Measurements from ENCODE around the gene LACTB.
A peak's percentile ranks its signal among the peaks of the same experiment; 100 is the strongest.

DNA sequence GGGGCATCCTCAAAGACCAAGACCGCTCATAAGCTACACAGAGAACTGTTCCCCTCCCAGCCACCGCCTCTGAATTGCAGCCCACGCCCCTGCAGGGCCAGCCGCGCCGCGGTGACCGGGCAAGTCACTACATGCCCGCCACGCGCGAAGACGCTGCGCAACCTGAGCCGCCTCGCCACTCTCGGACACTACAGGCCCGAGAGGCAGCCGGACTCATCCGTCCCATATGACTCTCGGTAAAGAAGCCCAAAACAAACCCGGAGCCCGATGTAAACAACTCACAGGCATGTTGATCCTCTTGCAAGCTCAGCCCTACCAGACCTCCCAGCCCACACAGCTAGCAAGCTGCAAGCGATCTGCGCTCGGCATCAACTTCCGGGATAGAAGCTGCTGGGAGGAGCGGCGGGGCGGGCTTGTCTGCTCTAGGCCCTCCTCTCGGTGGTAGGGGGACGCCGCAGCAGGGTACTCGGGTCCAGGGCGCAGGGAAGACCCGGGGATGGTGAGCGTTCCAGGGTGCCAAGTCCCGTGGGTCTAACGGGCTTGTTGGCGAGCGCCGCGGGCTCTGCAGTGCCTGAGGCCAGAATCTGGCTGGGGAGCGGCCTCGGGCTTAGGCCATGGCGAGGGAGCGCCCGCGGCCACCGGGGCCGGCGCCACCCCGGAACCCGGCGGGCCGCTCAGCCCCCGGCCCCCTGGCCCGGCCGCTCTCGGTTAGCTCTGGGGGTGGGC, 35.6 kb downstream of the LACTB start, which contains the start of gene RPS27L:
- TF ChIP-seq, protein P1, sequence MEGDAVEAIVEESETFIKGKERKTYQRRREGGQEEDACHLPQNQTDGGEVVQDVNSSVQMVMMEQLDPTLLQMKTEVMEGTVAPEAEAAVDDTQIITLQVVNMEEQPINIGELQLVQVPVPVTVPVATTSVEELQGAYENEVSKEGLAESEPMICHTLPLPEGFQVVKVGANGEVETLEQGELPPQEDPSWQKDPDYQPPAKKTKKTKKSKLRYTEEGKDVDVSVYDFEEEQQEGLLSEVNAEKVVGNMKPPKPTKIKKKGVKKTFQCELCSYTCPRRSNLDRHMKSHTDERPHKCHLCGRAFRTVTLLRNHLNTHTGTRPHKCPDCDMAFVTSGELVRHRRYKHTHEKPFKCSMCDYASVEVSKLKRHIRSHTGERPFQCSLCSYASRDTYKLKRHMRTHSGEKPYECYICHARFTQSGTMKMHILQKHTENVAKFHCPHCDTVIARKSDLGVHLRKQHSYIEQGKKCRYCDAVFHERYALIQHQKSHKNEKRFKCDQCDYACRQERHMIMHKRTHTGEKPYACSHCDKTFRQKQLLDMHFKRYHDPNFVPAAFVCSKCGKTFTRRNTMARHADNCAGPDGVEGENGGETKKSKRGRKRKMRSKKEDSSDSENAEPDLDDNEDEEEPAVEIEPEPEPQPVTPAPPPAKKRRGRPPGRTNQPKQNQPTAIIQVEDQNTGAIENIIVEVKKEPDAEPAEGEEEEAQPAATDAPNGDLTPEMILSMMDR (IDR thresholded peaks at IDR 0.05; ENCODE audit: insufficient read depth, low read length): no peak
- 0 out of 2 replicates have a peak, but pooled peaks have one; percentile 43 for TF ChIP-seq GABPA (IDR thresholded peaks at IDR 0.05; ENCODE audit: low read depth)
- peak; percentile 92 for TF ChIP-seq POLR2AphosphoS5 (IDR thresholded peaks at IDR 0.05; ENCODE audit: low read depth)

Measured in HL-60 (cell line).